HFF-Myc (cell line): ENCODE data around the gene FOXF1.

Experiments
- DNase-seq: peaks from one replicate; pipeline ENCODE4 v3.0.0-alpha.2; 2011; ENCODE audit warnings: low read depth; ENCODE audit errors: extremely low read depth
- H3K4me3 ChIP-seq: replicated peaks from 2 replicates; pipeline ENCODE4 v1.5.1; 2011; ENCODE audit warnings: low read depth, mild to moderate bottlenecking, control low read depth, low read length
- TF ChIP-seq, protein P1 (sequence below): IDR thresholded peaks from 2 replicates; pipeline ENCODE4 v1.5.1; 2012; ENCODE audit warnings: mild to moderate bottlenecking, low read depth, low read length, control low read depth; ENCODE audit errors: missing control alignments

The FOXF1 gene

DNA sequence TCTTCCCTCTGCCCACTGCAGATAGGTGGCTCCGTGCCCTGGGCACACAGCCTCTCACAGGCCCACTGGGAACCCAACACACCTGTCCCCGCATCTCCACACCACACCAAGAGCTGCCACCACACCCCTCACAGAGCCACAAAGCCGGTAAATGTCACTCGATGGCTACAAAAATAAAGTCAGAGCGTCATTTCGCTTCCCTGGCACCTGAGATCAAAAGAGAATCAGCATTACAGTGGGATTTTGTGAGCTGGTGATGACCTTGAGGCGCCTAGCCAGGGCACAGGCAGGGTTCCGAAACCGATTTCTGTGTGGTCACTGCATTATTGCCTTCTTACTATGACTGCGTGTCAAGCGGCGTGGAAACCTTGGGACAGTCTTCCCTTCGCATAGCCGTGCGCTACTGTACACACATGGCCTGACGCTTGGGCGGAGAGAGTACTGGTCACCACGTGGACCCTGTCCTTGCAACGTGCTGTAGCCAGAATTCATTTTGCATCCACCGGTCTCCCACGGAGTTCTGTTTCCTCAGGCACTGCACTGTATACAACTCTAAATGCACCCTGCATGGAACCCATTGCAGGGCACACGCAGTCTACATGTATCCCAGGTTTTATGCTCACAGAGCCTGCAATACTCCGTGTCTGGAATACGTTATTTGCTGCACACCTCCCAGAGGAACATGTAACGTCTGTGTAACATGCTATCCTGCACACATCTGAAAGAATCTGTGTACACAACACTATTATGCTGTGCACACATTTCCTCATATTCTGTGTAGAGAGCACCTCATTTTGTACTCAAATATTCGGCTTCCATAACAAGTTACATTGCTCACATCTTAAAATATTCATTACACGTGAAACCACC lies 5.8 kb upstream of the FOXF1 start:
- peak overlapping the region; percentile 78 for H3K4me3 ChIP-seq
- TF ChIP-seq, protein P1, sequence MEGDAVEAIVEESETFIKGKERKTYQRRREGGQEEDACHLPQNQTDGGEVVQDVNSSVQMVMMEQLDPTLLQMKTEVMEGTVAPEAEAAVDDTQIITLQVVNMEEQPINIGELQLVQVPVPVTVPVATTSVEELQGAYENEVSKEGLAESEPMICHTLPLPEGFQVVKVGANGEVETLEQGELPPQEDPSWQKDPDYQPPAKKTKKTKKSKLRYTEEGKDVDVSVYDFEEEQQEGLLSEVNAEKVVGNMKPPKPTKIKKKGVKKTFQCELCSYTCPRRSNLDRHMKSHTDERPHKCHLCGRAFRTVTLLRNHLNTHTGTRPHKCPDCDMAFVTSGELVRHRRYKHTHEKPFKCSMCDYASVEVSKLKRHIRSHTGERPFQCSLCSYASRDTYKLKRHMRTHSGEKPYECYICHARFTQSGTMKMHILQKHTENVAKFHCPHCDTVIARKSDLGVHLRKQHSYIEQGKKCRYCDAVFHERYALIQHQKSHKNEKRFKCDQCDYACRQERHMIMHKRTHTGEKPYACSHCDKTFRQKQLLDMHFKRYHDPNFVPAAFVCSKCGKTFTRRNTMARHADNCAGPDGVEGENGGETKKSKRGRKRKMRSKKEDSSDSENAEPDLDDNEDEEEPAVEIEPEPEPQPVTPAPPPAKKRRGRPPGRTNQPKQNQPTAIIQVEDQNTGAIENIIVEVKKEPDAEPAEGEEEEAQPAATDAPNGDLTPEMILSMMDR, result no peak
- no peak for DNase-seq

GRCh38 chr16:86505185-86505898 lies 5.0 kb upstream of the FOXF1 start:
- H3K4me3 ChIP-seq, result peak overlapping the region; percentile 78
- DNase-seq, result no peak
- TF ChIP-seq, protein P1, result no peak

GRCh38 chr16:86505899-86506864 lies 4.1 kb upstream of the FOXF1 start:
- no peak for DNase-seq
- H3K4me3 ChIP-seq, result peak overlapping the region; percentile 78
- TF ChIP-seq, protein P1, result no peak

DNA sequence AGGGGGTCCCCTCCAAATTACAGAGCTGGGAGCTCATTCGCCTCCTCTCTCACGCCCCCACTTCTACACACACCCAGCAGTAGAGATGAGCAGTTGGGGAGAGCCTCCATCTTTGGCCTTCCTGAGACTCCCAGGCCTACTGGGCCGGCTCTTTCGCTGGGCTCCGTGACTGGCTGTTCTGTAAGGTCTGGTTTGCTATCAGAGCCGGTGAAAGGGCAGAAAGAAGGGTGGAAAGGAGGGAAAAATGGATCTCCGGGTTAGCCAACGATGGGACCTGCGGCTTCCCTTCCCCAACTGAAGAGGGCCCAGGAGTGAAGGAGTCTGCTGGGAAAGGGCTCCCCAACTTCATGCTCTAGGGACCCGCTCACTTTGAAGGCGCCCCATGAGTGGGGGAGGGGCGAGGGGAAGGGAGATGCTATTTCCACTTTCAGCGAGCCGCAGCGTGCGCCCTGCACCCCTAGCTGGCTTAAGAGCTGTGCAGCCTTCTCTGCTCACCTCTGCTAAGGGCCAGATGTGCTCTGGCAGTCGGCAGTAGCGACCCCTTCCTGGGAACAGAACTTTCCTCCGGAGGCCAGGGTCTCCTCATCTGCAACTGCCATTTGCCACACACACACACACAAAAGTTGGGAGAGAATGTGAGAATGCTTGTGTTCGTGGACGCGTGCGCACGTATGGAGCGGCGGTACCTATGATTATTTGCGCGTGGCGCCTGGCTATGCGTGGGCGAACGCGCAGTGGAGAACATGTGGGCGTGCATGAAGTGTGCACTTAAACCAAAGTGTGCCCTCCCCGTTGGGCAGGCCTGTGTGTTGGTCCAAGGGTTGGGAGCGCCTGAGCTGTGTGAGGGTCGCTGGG lies 2.9 kb upstream of the FOXF1 start:
- TF ChIP-seq, protein P1, result no peak
- DNase-seq, result no peak
- H3K4me3 ChIP-seq, result peak overlapping the region; percentile 78

GRCh38 chr16:86508028-86508946 lies 2.0 kb upstream of the FOXF1 start:
- TF ChIP-seq, protein P1, result no peak
- no peak for DNase-seq
- peak overlapping the region; percentile 78 for H3K4me3 ChIP-seq
